Smooth muscle cell (in vitro differentiated cells): ENCODE data around the gene ERLIN1. TPM values are rescaled to one million over a fixed set of nuclear protein-coding genes. Genes with fewer than 3 reads are reported as not detected.

Source experiments
- DNase-seq: peaks from one replicate; lab custom pipeline; 2025; ENCODE audit not compliant: unreplicated experiment; lab: John Stamatoyannopoulos, UW
- H2AFZ ChIP-seq: fragments of 200-600 bp; sonication (generic); 2 replicates; pipeline ENCODE4 v1.6.0; 2016; ENCODE audit warnings: antibody characterized with exemption, low read depth, mild to moderate bottlenecking
- H3F3A ChIP-seq: fragments of 200-600 bp; sonication (generic); 2 replicates; pipeline ENCODE4 v1.6.0; 2017; ENCODE audit warnings: antibody characterized with exemption, low read depth
- H3K27ac ChIP-seq: fragments of 200-600 bp; sonication (generic); 2 replicates; pipeline ENCODE4 v1.5.1; 2016; ENCODE audit warnings: low read depth, mild to moderate bottlenecking
- H3K27me3 ChIP-seq: fragments of 200-600 bp; sonication (generic); 2 replicates; pipeline ENCODE4 v1.6.1; 2016; ENCODE audit warnings: low read depth, mild to moderate bottlenecking
- H3K36me3 ChIP-seq: fragments of 200-600 bp; sonication (generic); 2 replicates; pipeline ENCODE4 v1.5.1; 2016; ENCODE audit warnings: low read depth
- H3K4me1 ChIP-seq: fragments of 200-600 bp; sonication (generic); 2 replicates; pipeline ENCODE4 v1.5.1; 2016; ENCODE audit warnings: low read depth
- H3K4me2 ChIP-seq: fragments of 200-600 bp; sonication (generic); 2 replicates; pipeline ENCODE4 v1.6.0; 2016; ENCODE audit warnings: mild to moderate bottlenecking
- H3K4me3 ChIP-seq: fragments of 200-600 bp; sonication (generic); 2 replicates; pipeline ENCODE4 v1.5.1; 2016; ENCODE audit warnings: mild to moderate bottlenecking
- H3K79me2 ChIP-seq: fragments of 200-600 bp; sonication (generic); 2 replicates; pipeline ENCODE4 v1.6.0; 2016; ENCODE audit warnings: low read depth, mild to moderate bottlenecking
- H3K9ac ChIP-seq: fragments of 200-600 bp; sonication (generic); 2 replicates; pipeline ENCODE4 v1.6.0; 2016; ENCODE audit warnings: low read depth
- H3K9me3 ChIP-seq: fragments of 200-600 bp; sonication (generic); replicated peaks from 2 replicates; pipeline ENCODE4 v1.5.1; 2016; ENCODE audit warnings: low read depth
- H4K20me1 ChIP-seq: fragments of 200-600 bp; sonication (generic); 2 replicates; pipeline ENCODE4 v1.6.0; 2016; ENCODE audit warnings: low read depth
- WGBS: methylation state at CpG from one replicate; pipeline ENCODE4 v1.1.7; 2016; ENCODE audit warnings: low lambda C conversion rate; 5-methylcytosine and 5-hydroxymethylcytosine counted together
- polyA plus RNA-seq: library from polyadenylated mRNA; unstranded; fragments of >200 nt; fragmentation: Nextera tagmentation; extraction: Ambion mirVana; gene quantifications from 2 replicates; pipeline ENCODE4 v1.2.1, GENCODE V29; 2016
- total RNA-seq: library from RNA; depleted of rRNA; stranded (reverse); fragments of >200 nt; gene quantifications from 2 replicates; pipeline ENCODE4 v1.2.3, GENCODE V29; 2014
- TF ChIP-seq, protein P1 (sequence below): fragments of 200-600 bp; sonication (generic); IDR thresholded peaks from 2 replicates; pipeline ENCODE4 v1.5.1; 2017; ENCODE audit warnings: borderline replicate concordance, mild to moderate bottlenecking, antibody characterized with exemption; ENCODE audit not compliant: insufficient read depth, poor library complexity, severe bottlenecking

ERLIN1 gene
- total and polyA plus RNA-seq, 2 experiments from 2014 or later, result 21.0 to 32.2 TPM

DNA sequence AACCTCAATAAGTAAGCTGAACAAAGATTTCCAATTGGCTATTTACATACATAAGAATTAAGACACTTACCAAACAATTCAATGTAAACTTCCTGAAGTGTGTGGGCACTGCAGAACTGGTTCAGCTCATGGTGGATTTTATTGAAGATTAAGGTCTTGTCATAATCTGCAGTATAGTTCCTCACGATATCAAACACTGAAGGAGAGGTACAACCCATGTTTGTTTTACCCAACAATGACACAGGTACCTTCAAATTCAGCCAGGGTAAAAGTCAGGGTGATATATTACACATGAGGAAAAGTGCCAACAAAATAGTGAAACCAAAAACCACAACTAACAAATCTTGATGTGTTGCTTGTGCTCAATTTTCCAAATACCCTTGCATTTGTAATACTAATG, 10.0 kb downstream of the ERLIN1 start:
- WGBS, result 90% methylated on average over 1 of the region's 1 CpG
- no peaks in the 10 kb centered on the region for H4K20me1 ChIP-seq
- DNase-seq, result no peak
- no peaks in the 10 kb centered on the region for H3K27me3 ChIP-seq
- TF ChIP-seq, protein P1, sequence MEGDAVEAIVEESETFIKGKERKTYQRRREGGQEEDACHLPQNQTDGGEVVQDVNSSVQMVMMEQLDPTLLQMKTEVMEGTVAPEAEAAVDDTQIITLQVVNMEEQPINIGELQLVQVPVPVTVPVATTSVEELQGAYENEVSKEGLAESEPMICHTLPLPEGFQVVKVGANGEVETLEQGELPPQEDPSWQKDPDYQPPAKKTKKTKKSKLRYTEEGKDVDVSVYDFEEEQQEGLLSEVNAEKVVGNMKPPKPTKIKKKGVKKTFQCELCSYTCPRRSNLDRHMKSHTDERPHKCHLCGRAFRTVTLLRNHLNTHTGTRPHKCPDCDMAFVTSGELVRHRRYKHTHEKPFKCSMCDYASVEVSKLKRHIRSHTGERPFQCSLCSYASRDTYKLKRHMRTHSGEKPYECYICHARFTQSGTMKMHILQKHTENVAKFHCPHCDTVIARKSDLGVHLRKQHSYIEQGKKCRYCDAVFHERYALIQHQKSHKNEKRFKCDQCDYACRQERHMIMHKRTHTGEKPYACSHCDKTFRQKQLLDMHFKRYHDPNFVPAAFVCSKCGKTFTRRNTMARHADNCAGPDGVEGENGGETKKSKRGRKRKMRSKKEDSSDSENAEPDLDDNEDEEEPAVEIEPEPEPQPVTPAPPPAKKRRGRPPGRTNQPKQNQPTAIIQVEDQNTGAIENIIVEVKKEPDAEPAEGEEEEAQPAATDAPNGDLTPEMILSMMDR, result no peak
- H3K9me3 ChIP-seq, result no peaks in the 10 kb centered on the region
- H3K4me3 ChIP-seq, result no peak overlapping the region
- H3K9ac ChIP-seq, result no peak overlapping the region
- H3K79me2 ChIP-seq, result no peaks in the 10 kb centered on the region
- H3K4me1 ChIP-seq, result no peaks in the 10 kb centered on the region
- no peak overlapping the region for H2AFZ ChIP-seq
- no peak overlapping the region for H3K27ac ChIP-seq
- H3K36me3 ChIP-seq, result peaks cover 27% of the 10 kb centered on the region
- no peaks in the 10 kb centered on the region for H3F3A ChIP-seq
- H3K4me2 ChIP-seq, result no peak overlapping the region

- no peak overlapping the region for H3K4me3 ChIP-seq
Observed at GRCh38 chr10:100174699-100175677, 10.8 kb downstream of the ERLIN1 start.

DNA sequence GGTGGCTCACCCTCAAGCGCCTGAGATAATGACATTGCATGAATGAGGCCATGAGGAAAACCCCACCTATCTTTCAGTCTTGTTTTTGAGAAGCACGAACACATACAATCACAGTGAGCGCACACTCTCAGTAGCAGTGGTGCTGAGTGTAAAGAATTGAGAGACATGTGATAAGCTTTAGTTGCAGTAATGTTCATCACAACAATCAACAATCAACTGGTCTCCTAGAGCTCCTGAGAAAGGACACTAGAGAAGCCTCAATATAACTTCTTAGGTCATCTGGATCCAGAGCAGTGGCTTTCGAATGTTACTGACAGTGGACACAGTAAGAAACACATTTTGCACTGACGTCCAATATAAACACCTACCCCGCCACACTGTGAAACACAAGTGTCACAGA, 12.8 kb downstream of the ERLIN1 start:
- Histone ChIP-seq H3K4me1 (no peaks in the 10 kb centered on the region), H3K27ac (no peak overlapping the region), H3F3A (no peaks in the 10 kb centered on the region), H3K79me2 (no peaks in the 10 kb centered on the region), H3K4me2 (no peak overlapping the region), H3K27me3 (no peaks in the 10 kb centered on the region), H3K4me3 (no peak overlapping the region), H3K36me3 (peaks cover 27% of the 10 kb centered on the region), H4K20me1 (no peaks in the 10 kb centered on the region), H3K9me3 (no peaks in the 10 kb centered on the region), H3K9ac (no peak overlapping the region), H2AFZ (no peak overlapping the region)
- no peak for DNase-seq
- 97% methylated on average over 6 of the region's 6 CpGs for WGBS
- TF ChIP-seq, protein P1, result no peak

More at GRCh38 chr10:100174699-100175677, 10.8 kb downstream of the ERLIN1 start:
- Histone ChIP-seq H4K20me1 (no peaks in the 10 kb centered on the region), H3K27me3 (no peaks in the 10 kb centered on the region), H3K79me2 (no peaks in the 10 kb centered on the region), H3K27ac (no peak overlapping the region), H3K4me1 (no peaks in the 10 kb centered on the region), H3F3A (no peaks in the 10 kb centered on the region), H3K36me3 (peaks cover 27% of the 10 kb centered on the region), H3K9ac (no peak overlapping the region), H3K4me2 (no peak overlapping the region), H2AFZ (no peak overlapping the region), H3K9me3 (no peaks in the 10 kb centered on the region)
- TF ChIP-seq, protein P1, result no peak
- DNase-seq, result no peak
- WGBS, result 99% methylated on average over 3 of the region's 3 CpGs
